Trophoblast cell (in vitro differentiated cells and primary cell): ENCODE measurements around the gene NT5DC2.

Source experiments
- DNase-seq, 2 donors: peaks; one replicate each; pipeline ENCODE4 v3.0.0-alpha.2; 2016
- H2AFZ ChIP-seq: 2 replicates; pipeline ENCODE4 v1.6.1; 2013; ENCODE audit warnings: low read length, moderate library complexity, mild to moderate bottlenecking; ENCODE audit not compliant: insufficient read depth, poor library complexity
- H2AK5ac ChIP-seq: 2 replicates; pipeline ENCODE4 v1.6.1; 2013; ENCODE audit warnings: mild to moderate bottlenecking, low read length
- H2BK120ac ChIP-seq: 2 replicates; pipeline ENCODE4 v1.6.1; 2013; ENCODE audit warnings: low read length, mild to moderate bottlenecking, moderate library complexity; ENCODE audit not compliant: insufficient read depth, poor library complexity
- H2BK12ac ChIP-seq: 2 replicates; pipeline ENCODE4 v1.6.1; 2013; ENCODE audit warnings: mild to moderate bottlenecking, low read length, moderate library complexity
- H2BK5ac ChIP-seq: 2 replicates; pipeline ENCODE4 v1.6.1; 2013; ENCODE audit warnings: low read length, low read depth, moderate library complexity, mild to moderate bottlenecking; ENCODE audit not compliant: poor library complexity
- H3K14ac ChIP-seq: 2 replicates; pipeline ENCODE4 v1.6.1; 2013; ENCODE audit warnings: mild to moderate bottlenecking, low read length
- H3K18ac ChIP-seq: 2 replicates; pipeline ENCODE4 v1.6.1; 2013; ENCODE audit warnings: mild to moderate bottlenecking, low read length
- H3K23ac ChIP-seq: 2 replicates; pipeline ENCODE4 v1.6.1; 2013; ENCODE audit warnings: low read length
- H3K27ac ChIP-seq: 2 replicates; pipeline ENCODE4 v1.5.1; 2013; ENCODE audit warnings: low read depth, mild to moderate bottlenecking, inconsistent platforms, low read length, moderate library complexity
- H3K27me3 ChIP-seq: 2 replicates; pipeline ENCODE4 v1.6.1; 2013; ENCODE audit warnings: inconsistent platforms, mild to moderate bottlenecking, low read length, moderate library complexity; ENCODE audit not compliant: insufficient read depth
- H3K36me3 ChIP-seq, 2 experiments: 1 replicate in 1 of 2; 2 replicates in 1 of 2; pipeline ENCODE4 v1.6.1; 2013; ENCODE audit warnings: low read length in 2 of 2, mild to moderate bottlenecking in 2 of 2, moderate library complexity in 1 of 2; ENCODE audit not compliant: insufficient read depth in 2 of 2, control insufficient read depth in 1 of 2
- H3K4ac ChIP-seq: 2 replicates; pipeline ENCODE4 v1.6.1; 2013; ENCODE audit warnings: low read depth, mild to moderate bottlenecking, low read length, moderate library complexity
- H3K4me1 ChIP-seq, 2 experiments: 1 replicate in 1 of 2; 2 replicates in 1 of 2; pipeline ENCODE4 v1.6.1; 2013; ENCODE audit warnings: low read length in 2 of 2, mild to moderate bottlenecking in 2 of 2, moderate library complexity in 1 of 2; ENCODE audit not compliant: insufficient read depth in 2 of 2, control insufficient read depth in 1 of 2
- H3K4me2 ChIP-seq: 2 replicates; pipeline ENCODE4 v1.6.1; 2013; ENCODE audit warnings: inconsistent platforms, mild to moderate bottlenecking, low read length, moderate library complexity
- H3K4me3 ChIP-seq: 2 replicates; pipeline ENCODE4 v1.5.1; 2013; ENCODE audit warnings: mild to moderate bottlenecking, low read depth, low read length, inconsistent platforms
- H3K79me1 ChIP-seq: one replicate; pipeline ENCODE4 v1.6.1; 2013; ENCODE audit warnings: low read length
- H3K79me2 ChIP-seq: 2 replicates; pipeline ENCODE4 v1.6.1; 2013; ENCODE audit warnings: low read length, mild to moderate bottlenecking; ENCODE audit not compliant: control insufficient read depth, insufficient read depth, poor library complexity
- H3K9ac ChIP-seq: 2 replicates; pipeline ENCODE4 v1.6.1; 2013; ENCODE audit warnings: mild to moderate bottlenecking, low read length
- H3K9me3 ChIP-seq: 2 replicates; pipeline ENCODE4 v1.6.1; 2013; ENCODE audit warnings: low read depth, mild to moderate bottlenecking, control low read depth, inconsistent platforms, low read length; ENCODE audit not compliant: insufficient read depth
- H4K12ac ChIP-seq: 2 replicates; pipeline ENCODE4 v1.6.1; 2013; ENCODE audit warnings: low read depth, mild to moderate bottlenecking, low read length, moderate library complexity
- H4K8ac ChIP-seq: 2 replicates; pipeline ENCODE4 v1.6.1; 2013; ENCODE audit warnings: low read depth, mild to moderate bottlenecking, low read length, moderate library complexity
- H4K91ac ChIP-seq: one replicate; pipeline ENCODE4 v1.6.1; 2013; ENCODE audit warnings: low read depth, mild to moderate bottlenecking, low read length, moderate library complexity
- WGBS: extraction: QIAGEN DNeasy Blood & Tissue Kit; methylation state at CpG from one replicate; pipeline ENCODE4 v1.1.7; 2013; ENCODE audit warnings: missing lambda C conversion rate; ENCODE audit not compliant: insufficient read length, insufficient coverage; ENCODE audit errors: extremely low coverage; 5-methylcytosine and 5-hydroxymethylcytosine counted together

Gene NT5DC2

DNA sequence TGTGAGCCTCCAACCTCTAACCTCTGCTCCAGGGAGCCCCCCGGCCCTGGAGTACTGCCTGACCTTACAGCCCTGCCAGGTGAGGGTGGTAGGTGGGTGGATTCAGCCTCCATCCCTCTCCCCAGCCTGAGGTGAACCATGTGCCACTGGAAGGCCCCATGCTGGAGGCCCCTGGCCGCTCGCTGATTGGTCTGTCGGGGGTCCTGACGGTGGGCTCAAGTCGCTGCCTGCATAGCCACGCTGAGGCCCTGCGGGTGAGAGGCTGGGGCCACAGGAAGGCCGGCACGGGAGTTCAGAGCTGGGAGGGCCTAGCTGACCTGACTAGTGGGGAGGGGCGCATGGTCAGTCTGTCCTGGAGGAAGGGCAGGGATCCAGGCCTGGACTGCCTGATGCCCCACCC is 19.1 kb downstream of the NT5DC2 start:
- H3K4ac ChIP-seq: no peak overlapping the region
- WGBS: no CpG with 5 or more reads among the region's 11 CpGs

DNA sequence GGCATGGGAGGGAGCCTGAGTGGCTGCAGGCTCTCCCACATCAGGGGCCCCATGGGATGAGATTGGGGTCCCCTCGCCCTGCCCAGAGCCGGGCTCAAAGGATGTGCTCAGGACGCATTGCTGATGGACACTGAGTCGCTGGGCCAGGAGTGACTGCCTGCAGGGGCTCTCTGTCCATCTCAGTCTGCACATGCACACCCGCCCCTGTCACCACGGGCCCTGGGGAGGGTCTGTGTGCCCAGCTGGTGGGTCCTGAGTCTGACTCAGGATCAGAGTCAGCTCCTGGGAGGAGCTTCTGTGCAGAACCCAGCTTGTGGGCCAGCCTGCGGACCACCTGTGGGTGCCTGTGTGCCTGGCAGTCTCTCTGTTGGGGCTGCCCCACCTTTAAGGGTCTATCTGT is 20.4 kb downstream of the NT5DC2 start:
- Histone ChIP-seq H3K4me1 (no peaks in the 10 kb centered on the region), H3K4me2 (no peak overlapping the region), H4K8ac (no peak overlapping the region), H3K27me3 (no peaks in the 10 kb centered on the region), H4K91ac (no peak overlapping the region), H3K9ac (no peak overlapping the region), H3K23ac (no peak overlapping the region), H3K18ac (no peak overlapping the region), H3K4ac (no peak overlapping the region), H4K12ac (no peak overlapping the region), H3K14ac (no peak overlapping the region), H2BK120ac (no peak overlapping the region), H3K4me3 (no peak overlapping the region), H3K36me3 (no peaks in the 10 kb centered on the region), H2BK5ac (no peak overlapping the region), H3K27ac (no peak overlapping the region), H2BK12ac (no peak overlapping the region), H3K79me2 (no peaks in the 10 kb centered on the region), H3K79me1 (no peaks in the 10 kb centered on the region), H2AK5ac (no peak overlapping the region), H3K9me3 (peaks cover 3% of the 10 kb centered on the region), H2AFZ (no peak overlapping the region)
- DNase-seq: no peak
- WGBS: no CpG with 5 or more reads among the region's 7 CpGs

More for the DNA sequence above, 19.1 kb downstream of the NT5DC2 start:
- DNase-seq: no peak
- no peak overlapping the region for H2BK5ac ChIP-seq
- peaks cover 0 to 6% of the 10 kb centered on the region in 2 experiments for H3K4me1 ChIP-seq
- H4K12ac ChIP-seq: no peak overlapping the region
- H3K27me3 ChIP-seq: no peaks in the 10 kb centered on the region
- no peaks in the 10 kb centered on the region for H3K79me2 ChIP-seq
- H2BK12ac ChIP-seq: no peak overlapping the region
- no peak overlapping the region for H3K4me2 ChIP-seq
- no peak overlapping the region for H3K23ac ChIP-seq
- H3K18ac ChIP-seq: no peak overlapping the region
- no peaks in the 10 kb centered on the region for H3K36me3 ChIP-seq
- H2AK5ac ChIP-seq: no peak overlapping the region
- no peak overlapping the region for H3K9ac ChIP-seq
- H3K4me3 ChIP-seq: no peak overlapping the region
- peaks cover 4% of the 10 kb centered on the region for H3K9me3 ChIP-seq
- H3K27ac ChIP-seq: no peak overlapping the region
- no peak overlapping the region for H4K8ac ChIP-seq
- H4K91ac ChIP-seq: no peak overlapping the region
- H3K79me1 ChIP-seq: no peaks in the 10 kb centered on the region
- no peak overlapping the region for H2AFZ ChIP-seq
- no peak overlapping the region for H2BK120ac ChIP-seq
- H3K14ac ChIP-seq: no peak overlapping the region

DNA sequence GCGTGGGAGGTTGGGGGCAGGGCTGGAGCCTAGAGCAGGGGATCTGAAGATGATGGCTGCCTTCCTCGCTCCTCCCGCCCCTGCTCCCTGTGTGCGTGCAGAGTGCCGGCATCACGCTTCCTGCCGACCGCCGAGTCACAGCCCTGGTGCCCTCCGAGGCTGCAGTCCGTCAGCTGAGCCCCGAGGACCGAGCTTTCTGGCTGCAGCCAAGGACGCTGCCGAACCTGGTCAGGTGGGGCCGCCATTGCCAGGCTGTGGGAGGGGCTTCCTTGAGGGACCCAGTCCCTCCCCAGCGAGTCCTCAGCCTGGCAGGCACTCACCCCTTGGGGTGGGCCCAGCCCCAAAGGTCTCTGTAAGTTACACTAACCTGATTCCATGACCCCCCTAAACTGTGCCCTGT is 20.9 kb downstream of the NT5DC2 start:
- Histone ChIP-seq H3K4me2 (no peak overlapping the region), H3K23ac (no peak overlapping the region), H3K36me3 (no peaks in the 10 kb centered on the region), H3K4me1 (no peaks in the 10 kb centered on the region), H3K9me3 (peaks cover under 1% of the 10 kb centered on the region), H4K8ac (no peak overlapping the region), H3K9ac (no peak overlapping the region), H3K4me3 (no peak overlapping the region), H3K79me1 (no peaks in the 10 kb centered on the region), H2AFZ (no peak overlapping the region), H3K4ac (no peak overlapping the region), H2AK5ac (no peak overlapping the region), H3K27ac (no peak overlapping the region), H2BK12ac (no peak overlapping the region), H4K91ac (no peak overlapping the region), H3K27me3 (no peaks in the 10 kb centered on the region), H3K18ac (no peak overlapping the region), H2BK120ac (no peak overlapping the region), H2BK5ac (no peak overlapping the region), H3K79me2 (no peaks in the 10 kb centered on the region), H3K14ac (no peak overlapping the region), H4K12ac (no peak overlapping the region)
- no peak for DNase-seq
- no CpG with 5 or more reads among the region's 17 CpGs for WGBS

DNA sequence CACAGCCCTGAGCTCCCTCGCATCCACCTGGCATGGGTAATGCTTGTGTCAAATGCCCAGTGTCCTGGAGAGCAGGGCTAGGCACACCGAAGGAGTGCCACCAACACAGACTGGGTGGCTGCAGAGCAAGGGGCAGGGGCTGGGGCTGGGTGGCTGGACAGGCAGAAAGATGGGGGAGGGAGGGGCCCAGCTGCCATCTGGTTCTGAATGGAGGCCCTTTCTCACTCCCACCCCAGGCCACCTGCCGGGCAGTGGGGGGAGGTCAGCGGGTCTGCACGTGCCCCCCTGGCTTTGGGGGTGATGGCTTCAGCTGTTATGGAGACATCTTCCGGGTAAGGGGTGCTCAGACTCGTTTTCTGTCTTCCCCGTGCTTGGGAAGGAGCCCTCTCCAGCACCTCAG is 21.6 kb downstream of the NT5DC2 start:
- Histone ChIP-seq H3K27ac (no peak overlapping the region), H3K27me3 (no peaks in the 10 kb centered on the region), H3K18ac (no peak overlapping the region), H4K12ac (no peak overlapping the region), H2BK5ac (no peak overlapping the region), H3K23ac (no peak overlapping the region), H2AFZ (no peak overlapping the region), H3K14ac (no peak overlapping the region), H2BK12ac (no peak overlapping the region), H2BK120ac (no peak overlapping the region), H3K79me1 (no peaks in the 10 kb centered on the region), H3K4me2 (no peak overlapping the region), H2AK5ac (no peak overlapping the region), H3K4me1 (no peaks in the 10 kb centered on the region), H4K8ac (no peak overlapping the region), H3K79me2 (no peaks in the 10 kb centered on the region), H3K36me3 (no peaks in the 10 kb centered on the region), H4K91ac (no peak overlapping the region), H3K9me3 (no peaks in the 10 kb centered on the region), H3K4ac (no peak overlapping the region), H3K9ac (no peak overlapping the region), H3K4me3 (no peak overlapping the region)
- WGBS: no CpG with 5 or more reads among the region's 8 CpGs
- DNase-seq: no peak
